Thymus (tissue), 11 donors: ENCODE results near the gene REC114. TPM values are rescaled to one million over a fixed set of nuclear protein-coding genes. Genes with fewer than 3 reads are reported as not detected.

Source experiments
- DNase-seq, 9 donors: peaks; one replicate each; pipeline ENCODE4 v3.0.0-alpha.2; 2013; ENCODE audit warnings: low spot score in 9 of 9, low read depth in 6 of 9, missing footprints in 1 of 9
- H3K27ac ChIP-seq, 2 donors: one replicate each; pipeline ENCODE4 v1.5.1; 2013; ENCODE audit warnings: control low read depth in 1 of 2, low read depth in 1 of 2, low read length in 1 of 2, mild to moderate bottlenecking in 1 of 2, moderate library complexity in 1 of 2
- H3K27me3 ChIP-seq, 2 donors: one replicate each; pipeline ENCODE4 v1.5.1; 2013; ENCODE audit warnings: low read length in 1 of 2; ENCODE audit not compliant: control insufficient read depth in 2 of 2, insufficient read depth in 1 of 2
- H3K36me3 ChIP-seq, 2 donors: one replicate each; pipeline ENCODE4 v1.5.1; 2013; ENCODE audit warnings: low read length in 1 of 2, mild to moderate bottlenecking in 1 of 2, moderate library complexity in 1 of 2; ENCODE audit not compliant: control insufficient read depth in 2 of 2, insufficient read depth in 2 of 2
- H3K4me1 ChIP-seq, 2 donors: one replicate each; pipeline ENCODE4 v1.5.1; 2013; ENCODE audit warnings: low read length in 2 of 2; ENCODE audit not compliant: control insufficient read depth in 2 of 2, insufficient read depth in 2 of 2
- H3K4me3 ChIP-seq, 2 donors: one replicate each; pipeline ENCODE4 v1.5.1; 2013; ENCODE audit warnings: low read length in 2 of 2, control low read depth in 1 of 2, mild to moderate bottlenecking in 1 of 2
- H3K9me3 ChIP-seq, 2 donors: one replicate each; pipeline ENCODE4 v1.5.1; 2013; ENCODE audit warnings: low read length in 1 of 2, mild to moderate bottlenecking in 1 of 2; ENCODE audit not compliant: control insufficient read depth in 2 of 2, insufficient read depth in 1 of 2
- WGBS: extraction: QIAGEN DNeasy Blood & Tissue Kit; methylation state at CpG from one replicate; pipeline ENCODE4 v1.1.7; 2013; 5-methylcytosine and 5-hydroxymethylcytosine counted together
- polyA plus RNA-seq: library from polyadenylated mRNA; stranded (reverse); fragments of 200-250 nt; gene quantifications from one replicate; pipeline ENCODE4 v1.2.3, GENCODE V29; 2013
- total RNA-seq: library from RNA; stranded (reverse); fragments of 120-200 nt; gene quantifications from one replicate; pipeline ENCODE4 v1.2.4, GENCODE V29; 2013
- donor health status: healthy.

Gene REC114
- total and polyA plus RNA-seq, 2 donors = 0.07 to 0.09 TPM

DNA sequence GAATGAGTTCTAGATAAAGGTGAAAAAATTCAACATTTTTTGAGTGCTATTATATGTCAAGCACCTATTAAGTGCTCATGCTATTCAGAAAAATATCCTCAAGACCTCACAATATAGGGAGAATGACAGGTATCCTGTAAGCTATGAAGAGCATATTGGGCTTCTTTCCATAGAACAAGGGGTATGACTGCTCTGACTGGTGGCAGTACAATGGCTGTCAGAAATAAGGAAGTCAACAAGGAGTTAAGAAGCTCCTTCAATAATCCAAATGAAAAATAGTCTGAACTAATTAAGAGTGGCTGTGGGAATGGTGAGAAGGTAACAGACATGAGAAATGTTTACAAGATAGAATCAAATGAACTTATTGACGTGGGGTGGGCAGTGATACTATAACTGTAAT, 165.5 kb downstream of the REC114 start:
- DNase-seq = no peak
- no peaks in the 10 kb centered on the region for H3K9me3 ChIP-seq

DNA sequence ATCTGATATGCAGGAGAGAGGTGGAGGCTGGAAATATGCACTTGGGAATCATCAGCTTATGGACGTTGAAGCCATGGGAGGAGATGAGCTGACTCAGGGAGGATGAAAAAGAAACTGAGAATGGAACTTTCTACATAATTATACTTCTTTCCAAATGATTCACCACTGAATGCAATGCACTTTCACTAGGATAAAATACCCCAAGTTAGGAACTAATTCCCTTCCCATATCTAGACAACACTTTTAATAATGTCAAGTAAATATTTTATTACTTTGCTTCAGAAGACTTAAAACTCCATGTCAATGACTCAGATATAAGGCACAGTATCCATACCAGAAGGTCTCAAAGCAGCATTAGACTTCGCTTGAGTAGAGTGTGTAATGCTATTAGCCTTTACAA, 166.0 kb downstream of the REC114 start:
- Histone ChIP-seq H3K27ac (no peak overlapping the region), H3K9me3 (no peaks in the 10 kb centered on the region), H3K4me1 (no peaks in the 10 kb centered on the region)

More for the DNA sequence above, 165.5 kb downstream of the REC114 start:
- Histone ChIP-seq H3K27ac (no peak overlapping the region), H3K4me3 (no peak overlapping the region), H3K36me3 (no peaks in the 10 kb centered on the region), H3K4me1 (no peaks in the 10 kb centered on the region), H3K27me3 (no peaks in the 10 kb centered on the region)
- WGBS = 98% methylated on average over 1 of the region's 1 CpG

More for the DNA sequence above, 166.0 kb downstream of the REC114 start:
- no peaks in the 10 kb centered on the region for H3K36me3 ChIP-seq
- WGBS = over 99% methylated on average over 2 of the region's 2 CpGs
- no peak overlapping the region for H3K4me3 ChIP-seq
- H3K27me3 ChIP-seq = no peaks in the 10 kb centered on the region
- DNase-seq = no peak

Other genes with a start within 250 kb of the REC114 start
- 0.05 TPM for gene HCN4, start 74.2 kb upstream of the REC114 start, total RNA-seq
- gene HCN4, start 74.2 kb upstream of the REC114 start, polyA plus RNA-seq = 0.07 TPM
- 39.9 TPM for gene NPTN, start 190.2 kb downstream of the REC114 start, total RNA-seq
- 45.9 TPM for gene NPTN, start 190.2 kb downstream of the REC114 start, polyA plus RNA-seq
- gene CD276, start 241.2 kb downstream of the REC114 start, total RNA-seq = 4.2 TPM
- gene CD276, start 241.2 kb downstream of the REC114 start, polyA plus RNA-seq = 11.3 TPM